Inferior parietal cortex (tissue), 1 donor: ENCODE results near the gene SAMD14.

ENCODE experiments used
- DNase-seq: peaks from one replicate; pipeline ENCODE4 v3.0.0-alpha.2; 2016; ENCODE audit errors: extremely low spot score

The SAMD14 gene

DNA sequence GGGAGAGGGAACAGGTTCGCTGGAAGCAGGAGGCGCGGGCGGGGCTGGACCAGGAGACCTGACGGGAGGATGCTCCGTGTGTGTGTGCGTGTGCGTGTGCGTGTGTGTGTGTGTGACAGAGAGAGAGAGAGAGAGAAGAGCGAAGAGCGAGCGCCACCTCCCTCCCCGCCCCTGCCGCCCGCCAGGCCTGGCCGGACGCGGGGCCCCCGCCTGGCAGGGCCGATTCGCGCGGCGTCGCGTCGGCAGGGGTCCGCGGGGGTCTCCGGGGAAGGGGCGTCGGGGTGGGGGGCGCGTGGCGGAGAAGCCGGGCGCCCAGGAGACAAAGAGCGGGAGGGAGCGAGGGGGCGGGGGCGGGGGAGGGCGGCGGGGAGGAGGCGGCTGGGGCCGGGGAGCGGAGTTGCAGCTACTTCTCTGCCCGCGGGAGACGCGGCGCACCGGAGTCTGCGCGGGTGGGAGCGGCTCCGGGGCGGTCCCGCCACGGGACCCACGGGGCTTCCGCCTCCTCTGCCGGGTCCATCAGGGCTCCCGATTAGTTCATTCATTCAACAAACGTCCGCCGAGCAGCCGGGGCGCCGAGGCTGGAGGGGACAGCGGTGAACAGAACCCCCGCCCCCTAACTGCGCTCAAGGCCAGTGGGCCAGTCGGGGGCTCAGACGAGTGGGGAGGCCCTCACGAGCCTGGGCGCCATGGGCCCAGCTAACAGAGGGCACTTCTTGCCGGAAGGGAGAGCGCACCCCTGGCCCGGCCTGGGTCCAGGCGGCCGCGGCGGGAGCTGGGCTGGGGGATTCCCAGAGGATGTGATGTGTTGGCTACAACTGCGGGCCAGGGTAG, at the start of gene SAMD14:
Gene SAMD14, minus strand, starts transcription at position 433 of the 831 bp plus-strand sequence. CDS start 5,201 bp downstream, outside the sequence.
- DNase-seq: no peak

- no peak for DNase-seq
Measured at GRCh38 chr17:50177983-50178834, 48.2 kb upstream of the SAMD14 start.

DNA sequence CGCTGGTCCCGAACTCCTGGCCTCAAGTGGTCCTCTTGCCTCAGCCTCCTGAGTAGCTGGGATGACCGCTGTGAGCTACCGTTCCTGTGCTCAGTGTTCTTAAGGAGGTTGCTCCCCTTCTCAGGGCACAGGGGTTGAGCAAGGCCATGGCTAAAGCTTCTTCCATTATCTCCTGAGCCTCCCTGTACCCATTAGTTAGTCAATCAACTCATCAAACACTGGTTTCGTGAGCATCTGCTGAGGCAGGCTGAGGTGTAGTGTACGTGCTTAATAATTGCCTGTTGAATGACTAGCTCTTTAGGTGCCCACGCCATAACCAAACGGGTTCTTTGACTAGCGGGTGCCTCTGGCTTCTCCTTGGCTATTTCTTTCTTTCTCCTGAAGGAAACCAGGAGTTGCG, 47.5 kb upstream of the SAMD14 start:
- DNase-seq: no peak

GRCh38 chr17:50176559-50177357, 46.8 kb upstream of the SAMD14 start:
- DNase-seq: no peak

DNA sequence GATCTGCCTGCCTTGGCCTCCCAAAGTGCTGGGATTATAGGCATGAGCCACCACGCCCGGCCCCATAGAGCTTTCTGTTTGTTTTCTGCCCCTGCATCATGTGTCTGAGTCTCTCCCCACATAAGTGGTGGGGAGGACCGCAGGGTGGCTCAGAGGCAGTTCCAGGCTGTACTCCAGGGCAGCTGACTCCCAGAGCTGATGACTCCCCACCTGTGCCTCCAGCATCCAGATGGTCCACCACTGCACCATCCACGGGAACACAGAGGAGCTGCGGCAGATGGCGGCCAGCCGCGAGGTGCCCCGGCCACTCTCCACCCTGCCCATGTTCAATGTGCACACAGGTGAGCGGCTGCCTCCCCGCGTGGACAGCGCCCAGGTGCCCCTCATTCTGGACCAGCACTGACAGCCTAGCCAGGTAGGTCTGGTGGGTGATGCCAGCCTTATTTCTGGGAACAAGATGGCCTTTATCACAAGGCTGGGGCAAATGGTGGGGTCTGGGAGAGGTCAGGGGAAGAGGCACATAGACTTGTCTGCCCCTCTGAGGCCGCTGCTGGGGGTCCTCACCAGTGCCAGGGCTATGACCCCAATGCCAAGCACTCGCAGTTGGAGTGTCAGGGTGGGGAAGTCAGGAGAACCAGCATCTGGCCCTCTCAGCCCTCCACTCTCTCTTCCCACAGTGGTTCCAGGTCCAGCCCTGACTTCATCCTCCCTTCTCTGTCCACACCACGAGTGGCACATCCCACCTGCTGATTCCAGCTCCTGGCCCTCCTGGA, 45.3 kb upstream of the SAMD14 start:
- DNase-seq: no peak

DNA sequence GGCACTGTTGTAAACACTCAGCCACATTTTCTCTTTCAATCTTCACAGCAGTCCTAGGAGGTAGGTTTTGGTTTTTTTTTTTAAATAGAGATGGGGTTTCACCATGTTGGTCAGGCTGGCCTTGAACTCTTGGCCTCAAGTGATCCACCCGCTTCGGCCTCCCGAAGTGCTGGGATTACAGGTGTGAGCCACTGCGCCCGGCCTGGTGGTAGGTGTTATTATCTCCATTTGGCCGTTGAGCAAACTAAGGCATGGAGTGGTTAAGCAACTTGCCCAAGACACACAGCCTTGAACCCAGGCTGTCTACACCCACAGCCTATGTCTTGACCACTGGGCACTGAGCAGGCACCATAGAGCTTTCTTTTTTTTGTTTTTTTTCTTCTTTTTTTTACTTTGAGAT, 44.5 kb upstream of the SAMD14 start:
- DNase-seq: no peak

- DNase-seq: no peak
Measured at GRCh38 chr17:50173335-50173941, 43.5 kb upstream of the SAMD14 start.

- DNase-seq: no peak
Measured at GRCh38 chr17:50172936-50173334, 43.0 kb upstream of the SAMD14 start.

GRCh38 chr17:50172130-50172529, 42.2 kb upstream of the SAMD14 start:
- DNase-seq: no peak

- DNase-seq: no peak
Measured at GRCh38 chr17:50171371-50172071, 41.6 kb upstream of the SAMD14 start.

DNA sequence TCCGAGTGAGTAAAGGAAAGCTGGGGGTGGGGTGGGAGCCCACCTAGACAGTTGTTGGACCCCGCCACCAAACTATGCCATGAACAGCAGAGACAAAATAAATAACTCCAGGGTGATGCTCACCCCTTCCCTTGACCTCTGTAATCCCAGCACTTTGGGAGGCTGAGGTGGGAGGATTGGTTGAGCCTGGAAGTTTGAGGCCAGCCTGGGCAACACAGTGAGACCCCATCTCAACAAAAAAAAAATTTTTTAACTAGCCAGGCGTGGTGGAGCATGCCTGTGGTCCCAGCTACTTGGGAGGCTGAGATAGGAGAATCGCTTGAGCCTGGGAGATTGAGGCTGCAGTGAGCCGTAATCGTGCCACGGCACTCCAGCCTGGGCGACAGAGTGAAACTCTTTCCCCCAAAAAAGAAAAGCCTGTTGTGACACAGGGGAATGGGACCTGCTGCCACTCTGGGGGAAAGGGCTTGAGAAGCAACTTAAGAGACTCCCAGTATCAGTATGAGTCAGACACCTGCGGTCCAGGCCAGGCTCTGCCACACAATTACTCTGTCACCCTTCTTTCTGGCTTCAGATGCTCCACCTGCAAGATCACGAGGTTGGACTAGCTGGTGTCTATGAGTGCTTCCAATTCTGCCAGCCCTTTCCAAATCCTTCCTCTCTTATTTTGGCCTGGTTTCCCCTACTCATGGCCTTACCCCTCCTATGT, 40.9 kb upstream of the SAMD14 start:
- DNase-seq: no peak

DNA sequence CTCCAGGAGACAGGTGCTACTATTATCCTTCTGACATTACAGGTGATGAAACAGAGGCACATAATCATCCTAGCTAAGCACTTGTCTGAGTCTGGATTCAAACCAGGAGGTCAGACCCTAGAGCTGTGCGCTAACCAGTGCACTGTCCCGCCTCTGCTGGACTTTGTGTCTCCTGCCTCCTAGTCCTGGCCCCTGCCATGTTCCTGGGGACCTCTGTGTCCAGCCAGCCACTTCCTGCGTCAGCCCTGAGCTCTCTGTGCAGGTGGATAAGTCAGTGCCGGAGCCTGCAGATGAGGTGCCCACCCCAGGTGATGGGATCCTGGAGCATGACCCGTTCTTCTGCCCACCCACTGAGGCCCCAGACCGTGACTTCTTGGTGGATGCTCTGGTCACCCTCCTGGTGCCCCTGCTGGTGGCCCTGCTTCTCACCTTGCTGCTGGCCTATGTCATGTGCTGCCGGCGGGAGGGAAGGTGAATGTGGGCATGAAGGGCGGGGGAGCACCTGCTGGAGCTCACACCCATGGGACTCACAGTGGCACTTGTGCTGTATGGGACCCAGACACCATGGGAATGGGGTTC, 40.0 kb upstream of the SAMD14 start:
- DNase-seq: no peak

GRCh38 chr17:50169121-50169764, 39.3 kb upstream of the SAMD14 start:
- DNase-seq: no peak

DNA sequence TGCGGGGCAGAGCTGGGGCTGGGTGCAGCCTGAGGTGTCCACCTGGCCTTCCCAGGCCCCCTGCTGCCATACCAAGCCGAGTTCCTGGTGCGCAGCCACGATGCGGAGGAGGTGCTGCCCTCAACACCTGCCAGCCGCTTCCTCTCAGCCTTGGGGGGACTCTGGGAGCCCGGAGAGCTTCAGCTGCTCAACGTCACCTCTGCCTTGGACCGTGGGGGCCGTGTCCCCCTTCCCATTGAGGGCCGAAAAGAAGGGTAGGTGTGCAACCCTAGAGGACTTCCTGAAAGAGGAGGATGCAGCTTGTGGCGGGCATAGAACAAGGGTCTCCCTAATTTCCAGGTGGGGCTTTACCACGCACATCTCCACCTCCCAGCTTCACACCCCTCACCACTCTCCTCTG, 38.4 kb upstream of the SAMD14 start:
- no peak for DNase-seq

DNA sequence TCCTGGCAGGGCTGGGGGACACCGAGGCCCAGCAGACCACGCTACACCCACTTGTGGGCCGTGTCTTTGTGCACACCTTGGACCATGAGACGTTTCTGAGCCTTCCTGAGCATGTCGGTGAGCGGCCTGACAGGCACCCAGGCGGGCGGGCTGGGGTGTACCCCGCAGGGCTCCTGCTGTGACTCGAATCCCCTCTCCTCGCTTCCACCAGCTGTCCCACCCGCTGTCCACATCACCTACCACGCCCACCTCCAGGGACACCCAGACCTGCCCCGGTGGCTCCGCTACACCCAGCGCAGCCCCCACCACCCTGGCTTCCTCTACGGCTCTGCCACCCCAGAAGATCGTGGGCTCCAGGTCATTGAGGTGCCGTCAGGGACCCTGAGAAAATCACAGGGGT, 37.4 kb upstream of the SAMD14 start:
- DNase-seq: no peak

DNA sequence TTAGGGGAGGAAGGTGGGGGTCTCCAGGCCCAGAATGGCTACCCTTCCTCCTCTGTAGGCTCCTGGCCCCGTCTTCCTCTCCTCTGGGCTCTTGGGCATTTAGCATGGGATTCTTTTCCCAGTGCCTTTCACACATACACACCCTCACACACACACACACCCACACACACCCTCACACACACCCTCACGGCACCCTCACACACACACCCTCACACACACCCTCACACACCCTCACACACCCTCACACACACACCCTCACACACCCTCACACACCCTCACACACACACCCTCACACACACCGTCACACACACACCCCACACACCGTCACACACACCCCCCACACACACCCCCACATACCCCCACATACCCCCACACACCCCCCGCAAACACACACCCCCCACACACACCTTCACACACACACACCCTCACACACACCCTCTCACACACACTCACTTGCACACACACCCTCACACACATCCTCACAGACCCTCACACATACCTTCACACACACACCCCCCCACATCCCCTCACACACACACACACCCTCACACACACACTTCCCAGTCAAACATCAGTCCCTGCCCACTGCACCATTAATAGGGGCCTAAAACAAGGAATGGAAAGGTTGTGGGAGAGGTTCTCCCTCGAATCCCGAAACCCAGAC, 36.7 kb upstream of the SAMD14 start:
- DNase-seq: no peak

DNA sequence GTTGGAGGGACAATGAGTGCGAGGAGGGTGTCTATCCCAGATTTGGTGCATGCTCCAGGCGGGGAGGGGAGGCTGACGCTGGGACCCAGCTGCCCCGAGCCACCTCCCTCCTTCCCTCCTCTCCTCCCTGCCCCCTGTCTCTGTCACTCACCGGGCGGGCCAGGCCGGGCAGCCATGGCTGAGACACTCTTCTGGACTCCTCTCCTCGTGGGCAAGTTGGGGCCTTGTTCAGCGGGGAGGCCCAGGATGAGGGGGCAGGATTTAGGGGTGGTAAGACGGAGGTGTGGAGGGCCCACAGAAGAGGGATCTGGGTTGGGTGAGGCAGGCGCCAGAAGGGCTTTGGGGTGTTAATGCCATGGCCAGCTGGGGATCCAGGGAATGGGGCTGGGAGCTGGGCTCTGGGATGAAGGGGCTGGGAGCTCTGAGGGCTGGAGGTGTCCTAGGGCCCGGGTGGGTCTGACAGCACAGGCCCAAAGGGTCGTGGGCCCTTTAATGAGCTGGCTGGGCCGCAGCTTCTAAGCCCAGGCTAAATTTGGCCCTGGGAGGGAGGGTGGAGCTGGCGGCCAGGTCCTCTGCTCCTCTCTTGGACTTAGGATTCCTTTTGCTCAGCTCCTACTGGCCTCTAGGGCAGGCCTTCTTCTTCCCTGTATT, 36.0 kb upstream of the SAMD14 start, which contains the start of gene SGCA:
Gene SGCA, plus strand, starts transcription at position 139 of the 651 bp plus-strand sequence. Its CDS starts 36 bp downstream, at position 175.
- no peak for DNase-seq
